Measurements from ENCODE around the gene CLDN7. TPM values are rescaled to one million over a fixed set of nuclear protein-coding genes. Genes with fewer than 3 reads are reported as not detected.

Gene CLDN7
- total RNA-seq, 1 experiment from 2014 or later: 177 TPM

DNA sequence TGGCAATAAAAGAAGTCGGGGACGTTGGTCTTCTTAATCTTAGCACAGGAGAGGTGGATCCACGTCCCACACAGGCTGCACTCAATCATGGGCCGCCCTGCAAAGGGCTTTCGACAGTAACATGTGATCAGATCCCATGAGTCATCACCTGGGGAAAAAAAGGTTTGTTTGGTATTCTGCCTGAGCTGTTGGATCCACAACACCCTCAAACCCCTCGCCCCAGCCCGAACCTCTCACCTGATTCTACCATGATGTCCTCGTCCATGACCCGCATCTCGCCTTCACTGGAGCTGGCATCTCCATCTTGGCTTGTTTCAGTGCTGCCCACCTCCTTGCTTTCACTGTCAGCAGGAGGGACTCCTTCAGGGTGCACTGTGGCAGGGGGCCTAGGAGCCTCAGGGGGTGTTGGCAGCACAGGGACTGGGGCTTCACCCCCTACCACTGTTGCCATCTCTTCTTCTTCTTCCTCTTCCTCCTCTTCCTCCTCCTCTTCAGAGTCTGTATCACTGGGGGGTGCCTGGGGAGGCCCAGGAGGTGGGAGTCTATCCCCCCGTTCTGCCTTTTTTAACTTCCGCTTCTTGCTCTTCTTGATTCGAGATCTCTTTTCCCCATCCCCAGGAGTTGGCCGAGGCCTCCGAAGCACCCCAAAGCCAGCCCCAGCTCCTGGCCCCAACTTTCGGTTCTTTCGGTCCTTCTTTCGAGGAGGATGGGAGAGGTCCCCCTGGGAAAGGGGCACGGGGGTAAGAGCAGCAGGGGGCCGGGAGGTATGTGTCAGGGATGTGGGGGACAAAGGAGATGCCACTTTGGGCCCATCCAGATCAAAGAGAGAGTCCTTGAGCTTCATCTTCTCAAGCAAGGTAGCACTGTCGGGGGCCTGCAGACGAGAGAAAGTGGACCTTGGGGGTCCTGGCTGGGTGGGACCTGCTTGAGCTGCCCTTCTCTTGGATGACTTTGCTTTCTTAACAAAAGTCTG, 26.3 kb downstream of the CLDN7 start:
- Histone ChIP-seq H2AFZ (ENCODE audit: low read length) (no peak overlapping the region), H3K4me1 (ENCODE audit: insufficient read depth, low read length) (no peaks in the 10 kb centered on the region), H2BK12ac (ENCODE audit: insufficient read length, low read depth, low read length) (no peak overlapping the region), H4K5ac (ENCODE audit: insufficient read length, low read depth, low read length) (no peak overlapping the region), H4K8ac (replicated peaks; ENCODE audit: insufficient read length, low read depth, low read length) (no peak overlapping the region), H3K79me2 (ENCODE audit: insufficient read depth, low read length) (peaks cover 23% of the 10 kb centered on the region; the same call in 1 of the 2 replicates), H3K14ac (ENCODE audit: insufficient read depth, low read length) (no peak overlapping the region), H2BK15ac (ENCODE audit: low read depth, low read length) (no peak overlapping the region), H3K27ac (ENCODE audit: insufficient read length, low read depth, low read length) (no peak overlapping the region), H3K27me3 (ENCODE audit: insufficient read depth, low read length) (no peaks in the 10 kb centered on the region), H3K4ac (ENCODE audit: low read depth, low read length) (no peak overlapping the region), H3K79me1 (ENCODE audit: insufficient read depth, low read depth, low read length, poor library complexity, severe bottlenecking) (peaks cover 13% of the 10 kb centered on the region), H2BK5ac (ENCODE audit: insufficient read length, low read length) (no peak overlapping the region), H2BK120ac (ENCODE audit: low read depth, low read length, poor library complexity, severe bottlenecking) (no peak overlapping the region), H3K4me2 (ENCODE audit: insufficient read depth, insufficient read length, low read length) (no peak overlapping the region), H3K9ac (ENCODE audit: extremely low read depth, insufficient read length, low read length) (no peak overlapping the region), H2BK20ac (ENCODE audit: low read depth, low read length, poor library complexity, severe bottlenecking) (no peak overlapping the region), H3T11ph (ENCODE audit: low read length) (no peak overlapping the region), H3K18ac (ENCODE audit: insufficient read length, low read depth, low read length) (no peak overlapping the region), H4K91ac (ENCODE audit: insufficient read length, low read depth, low read length) (no peak overlapping the region), H4K20me1 (ENCODE audit: control insufficient read depth, insufficient read depth, insufficient read length) (no peaks in the 10 kb centered on the region), H3K56ac (ENCODE audit: insufficient read length, low read depth, low read length) (no peak overlapping the region), H3K23me2 (ENCODE audit: insufficient read length, low read depth, low read length, poor library complexity, severe bottlenecking) (peaks cover 7% of the 10 kb centered on the region), H2AK5ac (ENCODE audit: insufficient read length, low read length) (no peak overlapping the region), H3K23ac (ENCODE audit: insufficient read length, low read depth, low read length) (no peak overlapping the region), H3K9me3 (ENCODE audit: control insufficient read depth, low read depth, low read length) (no peaks in the 10 kb centered on the region)
- no peak for TF ChIP-seq CTCF (conservative IDR thresholded peaks at IDR 0.05)
- no peaks in the 10 kb centered on the region; the same call in 1 of the 2 replicates for H3K27me3 Mint-ChIP-seq (ENCODE audit: low read depth)
- H3K36me3 Mint-ChIP-seq (ENCODE audit: insufficient read depth in 1 of 3, low read depth in 3 of 3): peaks cover 32 to 60% (median 47%) of the 10 kb centered on the region in 3 experiments
- no CpG with 5 or more reads among the region's 22 CpGs for WGBS (ENCODE audit: extremely low coverage, insufficient read length, low lambda C conversion rate)
- DNase-seq: peak; percentile 20
- H3K4me1 Mint-ChIP-seq: peaks cover 40 to 51% of the 10 kb centered on the region in 2 experiments
- H3K4me3 Mint-ChIP-seq: peak overlapping the region; percentile 22 to 100; a peak in 4 of 5 replicates
- peaks cover 0 to 2% of the 10 kb centered on the region in 2 experiments; a peak in 1 of 5 replicates for H3K9me3 Mint-ChIP-seq
- H3K27ac Mint-ChIP-seq: peak overlapping the region in 1 of 3 experiments; percentile 76; a peak in 2 of 7 replicates

All from H9 (cell line).